Occipital lobe (tissue), 2 donors: Measurements from ENCODE around the gene DSTN. TPM values are rescaled to one million over a fixed set of nuclear protein-coding genes. Genes with fewer than 3 reads are reported as not detected.

Source experiments
- DNase-seq: peaks from one replicate; lab custom pipeline; 2025; lab: John Stamatoyannopoulos, UW
- total RNA-seq: library from RNA; depleted of rRNA; stranded (reverse); fragments of >200 nt; gene quantifications from one replicate; pipeline ENCODE4 v1.2.3, GENCODE V29; 2014

The DSTN gene
- total RNA-seq, 1 donor from 2014 or later = 295 TPM

- DNase-seq = no peak
Observed at GRCh38 chr20:17622851-17623508, 53.1 kb downstream of the DSTN start.

GRCh38 chr20:17624070-17624469 is 54.2 kb downstream of the DSTN start:
- no peak for DNase-seq

- no peak for DNase-seq
Observed at GRCh38 chr20:17624551-17625245, 54.8 kb downstream of the DSTN start.

- no peak for DNase-seq
Observed at GRCh38 chr20:17625246-17626051, 55.6 kb downstream of the DSTN start.

DNA sequence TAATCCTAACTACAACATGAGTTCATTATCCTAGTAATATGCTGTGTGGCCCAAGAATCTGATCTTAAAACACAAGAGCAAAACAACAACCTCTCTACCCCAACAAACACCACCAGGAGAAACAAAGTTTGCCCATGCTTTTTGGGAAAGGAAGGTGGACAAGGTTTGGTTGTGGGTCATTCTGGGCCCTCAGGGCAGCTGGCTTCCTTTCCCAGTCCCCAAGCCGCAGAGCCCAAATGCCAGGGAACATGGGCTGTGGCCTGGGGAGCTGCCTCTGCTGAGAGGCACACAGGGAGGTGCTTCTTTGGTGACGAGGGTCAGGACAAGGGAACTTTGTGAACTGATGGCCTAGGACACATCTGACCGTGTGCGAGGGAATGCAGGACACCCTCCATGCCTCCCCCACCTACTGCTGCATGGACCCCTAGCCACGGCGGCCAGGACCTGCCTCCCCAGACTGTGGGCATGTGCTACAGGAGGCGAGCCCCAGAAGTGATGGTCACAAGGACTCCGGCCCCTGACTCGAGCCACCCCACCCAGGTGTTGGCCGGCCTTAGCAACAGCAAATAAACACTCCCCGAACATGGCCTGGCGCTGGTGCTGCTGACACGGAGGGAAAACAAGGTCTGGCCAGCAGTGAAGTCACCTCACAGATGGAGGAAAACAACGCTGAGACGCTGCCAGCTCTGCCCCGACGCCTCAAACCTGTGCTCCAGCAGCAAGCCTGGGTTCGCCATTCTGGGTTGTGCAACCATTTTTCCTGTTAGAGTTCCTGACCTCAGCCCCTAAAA is 56.5 kb downstream of the DSTN start:
- DNase-seq = no peak

- no peak for DNase-seq
Observed at GRCh38 chr20:17627101-17627955, 57.5 kb downstream of the DSTN start.

- DNase-seq = no peak
Observed at GRCh38 chr20:17628101-17628841, 58.4 kb downstream of the DSTN start.

DNA sequence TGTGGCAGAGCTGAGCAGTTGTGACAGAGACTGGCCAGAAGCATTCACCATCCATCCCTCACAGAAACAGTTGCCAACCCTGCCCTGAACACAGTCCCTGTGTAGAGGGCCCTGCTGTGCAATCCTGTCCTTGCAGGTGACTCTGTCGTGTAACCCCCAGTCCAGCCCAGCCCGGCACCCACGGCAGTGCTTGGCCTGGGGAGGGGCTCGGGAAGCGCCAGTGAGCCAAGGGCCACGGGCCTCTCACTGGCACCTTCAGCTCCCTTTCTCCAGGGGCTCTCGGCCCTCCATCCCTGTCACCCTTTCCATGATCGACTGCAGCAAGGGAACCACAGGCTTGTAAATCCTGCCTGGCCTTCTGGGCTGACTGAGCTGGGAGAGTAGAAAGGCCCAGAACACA is 59.1 kb downstream of the DSTN start:
- DNase-seq = no peak

DNA sequence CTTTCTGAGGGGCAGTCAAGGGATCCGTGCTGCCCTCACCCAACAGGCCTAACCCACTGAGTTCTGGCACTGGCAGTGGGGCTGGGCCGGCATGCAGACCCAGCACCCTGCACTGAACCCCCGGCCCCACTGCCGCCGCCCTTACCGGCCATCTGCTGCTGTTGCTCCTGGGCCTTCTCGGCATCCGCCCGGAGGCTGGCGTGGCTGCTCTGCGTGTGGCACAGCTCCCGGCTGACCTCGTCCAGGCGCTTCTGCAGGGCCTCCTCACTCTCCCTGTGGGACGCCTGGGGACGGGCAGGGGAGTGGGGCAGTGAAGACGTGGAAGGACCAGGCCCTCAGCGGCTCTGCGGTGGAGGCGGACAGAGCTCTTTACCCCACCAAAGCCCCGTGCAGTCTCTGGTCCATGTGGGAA is 59.8 kb downstream of the DSTN start:
- no peak for DNase-seq

DNA sequence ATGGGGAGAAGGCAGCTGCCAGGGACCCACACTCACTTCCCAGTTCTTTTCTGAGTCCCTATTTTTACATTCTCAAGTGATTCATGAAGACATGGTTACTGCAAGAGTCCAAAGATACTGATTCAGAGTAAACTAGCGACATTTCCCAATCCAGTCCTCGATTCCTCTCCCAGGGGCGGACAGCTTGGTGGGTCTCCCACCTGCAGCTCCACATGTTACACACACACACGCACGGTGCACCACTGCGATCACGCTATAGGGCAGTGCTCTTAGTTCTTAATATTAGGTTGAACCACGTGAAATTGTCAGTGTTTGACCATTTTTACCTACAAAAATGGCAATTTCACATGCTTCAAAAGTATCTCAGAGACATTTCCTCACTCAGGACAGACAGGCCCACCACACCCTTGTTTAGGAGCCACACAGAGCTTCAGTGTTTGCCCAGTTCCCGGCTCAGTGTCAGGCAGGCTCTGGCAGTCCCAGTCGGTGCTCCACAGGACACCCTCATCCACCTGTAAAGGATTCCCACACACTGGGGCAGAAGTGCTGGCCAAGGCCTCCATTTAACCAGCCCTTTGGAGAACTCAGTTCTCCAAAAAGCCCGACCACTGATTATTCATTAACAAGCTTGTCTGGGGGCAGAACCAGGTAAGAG is 60.4 kb downstream of the DSTN start:
- no peak for DNase-seq

GRCh38 chr20:17630806-17631195 is 60.9 kb downstream of the DSTN start:
- no peak for DNase-seq

GRCh38 chr20:17631576-17632319 is 61.9 kb downstream of the DSTN start:
- no peak for DNase-seq

- no peak for DNase-seq
Observed at GRCh38 chr20:17633221-17633849, 63.5 kb downstream of the DSTN start.

DNA sequence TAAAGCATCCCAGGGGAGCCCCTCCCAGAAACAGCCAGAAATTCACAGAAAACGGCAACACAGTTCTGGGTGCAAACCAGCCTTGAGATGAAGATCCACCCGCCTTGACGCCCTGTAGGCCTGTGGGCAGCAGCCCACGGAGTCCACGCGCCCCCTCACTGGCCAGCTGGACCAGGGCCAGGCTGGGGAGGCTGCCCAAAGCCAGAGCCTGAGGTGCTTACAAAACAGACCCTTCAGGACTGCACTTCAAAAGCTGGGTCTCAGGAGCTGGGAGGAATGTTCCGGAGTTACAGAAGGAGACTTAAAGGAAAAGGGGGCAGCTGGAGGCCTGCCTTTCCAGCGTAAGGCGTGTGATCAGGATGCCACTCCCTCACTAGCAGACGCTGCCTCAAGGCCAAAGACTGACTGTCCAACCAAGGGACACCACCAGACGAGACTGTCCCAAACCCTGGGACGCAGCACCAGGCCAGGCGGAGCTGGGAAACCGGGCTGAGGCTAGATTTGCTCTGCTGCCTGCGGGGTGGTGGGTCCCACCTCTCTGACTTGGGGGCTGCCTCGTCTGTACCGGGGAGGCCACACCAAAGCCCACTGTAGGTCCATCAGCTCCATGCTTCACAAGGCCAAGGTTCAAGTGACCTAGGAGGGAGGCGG is 64.1 kb downstream of the DSTN start:
- no peak for DNase-seq

- DNase-seq = no peak
Observed at GRCh38 chr20:17634661-17635331, 64.9 kb downstream of the DSTN start.

DNA sequence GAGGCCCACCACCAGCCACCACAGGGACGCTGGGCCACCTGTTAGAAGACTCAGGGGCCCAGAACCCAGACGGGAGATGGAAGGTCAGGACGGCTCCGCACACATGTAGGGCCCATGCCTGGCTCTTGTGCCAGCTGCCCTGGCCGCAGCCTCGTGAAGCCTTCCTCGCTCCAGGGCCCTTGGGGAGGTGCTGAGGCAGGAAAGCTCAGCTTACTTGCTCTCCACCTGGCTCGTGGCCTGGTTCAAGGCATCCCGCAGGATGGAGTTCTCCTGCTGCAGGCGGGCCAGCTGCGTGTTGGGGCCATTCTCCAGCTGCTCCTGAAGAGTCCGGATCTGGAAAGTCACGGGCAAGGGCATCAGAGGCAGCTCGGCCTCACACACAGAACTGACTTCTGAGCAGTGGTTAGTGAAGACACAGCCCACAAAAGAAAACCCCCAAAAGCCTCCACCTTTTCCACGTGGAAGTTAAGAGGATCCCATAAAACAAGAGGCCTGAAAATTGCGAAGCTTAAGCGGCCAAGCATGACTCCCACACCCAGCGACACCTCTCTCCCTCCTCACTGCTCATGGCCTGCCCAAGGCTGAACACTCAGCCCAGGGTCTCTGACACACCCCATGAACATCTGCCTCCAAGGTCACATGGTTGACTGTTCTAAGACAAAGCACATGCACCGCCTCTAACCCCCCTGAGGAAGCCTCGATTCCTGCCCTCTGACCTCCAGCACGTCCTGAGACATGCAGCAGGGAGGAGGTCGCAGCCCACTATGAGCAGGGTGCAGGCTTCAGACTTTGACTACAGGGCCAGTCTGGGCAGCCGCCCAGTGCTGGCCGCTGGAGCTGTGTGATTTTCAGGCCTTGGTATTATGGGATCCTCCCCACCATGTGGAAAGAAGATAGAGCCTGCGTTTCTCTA is 65.7 kb downstream of the DSTN start:
- no peak for DNase-seq
